Activated T-cell treated with anti-CD3 and anti-CD28 coated beads, Interleukin-2, amount 50 U/mL, for 24 hours (primary cell): ENCODE measurements around the gene GNG2.

Experiments used
- DNase-seq: peaks from one replicate; pipeline ENCODE4 v3.0.0-alpha.2; 2020
- H3K27ac Mint-ChIP-seq: 2 replicates; pipeline ENCODE4 v1.8.0; 2020; ENCODE audit warnings: mild to moderate bottlenecking, mixed read lengths
- H3K27me3 Mint-ChIP-seq: 2 replicates; pipeline ENCODE4 v1.8.0; 2020; ENCODE audit warnings: mixed read lengths
- H3K36me3 Mint-ChIP-seq: 2 replicates; pipeline ENCODE4 v1.8.0; 2020; ENCODE audit warnings: low read depth, mixed read lengths
- H3K4me1 Mint-ChIP-seq: 2 replicates; pipeline ENCODE4 v1.8.0; 2020; ENCODE audit warnings: low read depth, mixed read lengths
- H3K4me3 Mint-ChIP-seq: 2 replicates; pipeline ENCODE4 v1.8.0; 2020; ENCODE audit warnings: mild to moderate bottlenecking, moderate library complexity, mixed read lengths
- H3K9me3 Mint-ChIP-seq: 2 replicates; pipeline ENCODE4 v1.8.0; 2020; ENCODE audit warnings: mixed read lengths

The GNG2 gene

GRCh38 chr14:51867741-51868140 is 7.3 kb downstream of the GNG2 start:
- no peak overlapping the region for H3K27ac Mint-ChIP-seq
- H3K36me3 Mint-ChIP-seq = peaks cover 26% of the 10 kb centered on the region
- H3K27me3 Mint-ChIP-seq = no peaks in the 10 kb centered on the region
- H3K4me3 Mint-ChIP-seq = no peak overlapping the region
- DNase-seq = no peak
- H3K4me1 Mint-ChIP-seq = peaks cover 36% of the 10 kb centered on the region
- H3K9me3 Mint-ChIP-seq = no peaks in the 10 kb centered on the region

GRCh38 chr14:51868405-51868804 is 8.0 kb downstream of the GNG2 start:
- Mint-ChIP-seq H3K4me3 (no peak overlapping the region), H3K27me3 (no peaks in the 10 kb centered on the region), H3K9me3 (no peaks in the 10 kb centered on the region), H3K4me1 (peaks cover 36% of the 10 kb centered on the region), H3K36me3 (peaks cover 27% of the 10 kb centered on the region), H3K27ac (no peak overlapping the region)
- DNase-seq = no peak

- H3K4me3 Mint-ChIP-seq = peak overlapping the region; percentile 56
- H3K36me3 Mint-ChIP-seq = peaks cover 34% of the 10 kb centered on the region
- peak; percentile 68 for DNase-seq
- H3K9me3 Mint-ChIP-seq = no peaks in the 10 kb centered on the region
- peaks cover 37% of the 10 kb centered on the region for H3K4me1 Mint-ChIP-seq
- no peak overlapping the region for H3K27ac Mint-ChIP-seq
- no peaks in the 10 kb centered on the region for H3K27me3 Mint-ChIP-seq
Observed at GRCh38 chr14:51869411-51870100, 9.1 kb downstream of the GNG2 start.

- Mint-ChIP-seq H3K36me3 (peaks cover 35% of the 10 kb centered on the region), H3K4me3 (no peak overlapping the region), H3K4me1 (peaks cover 37% of the 10 kb centered on the region), H3K9me3 (no peaks in the 10 kb centered on the region), H3K27me3 (no peaks in the 10 kb centered on the region), H3K27ac (peak overlapping the region; percentile 55)
- no peak for DNase-seq
Observed at GRCh38 chr14:51870606-51871005, 10.2 kb downstream of the GNG2 start.

GRCh38 chr14:51871846-51872245 is 11.4 kb downstream of the GNG2 start:
- no peaks in the 10 kb centered on the region for H3K9me3 Mint-ChIP-seq
- H3K36me3 Mint-ChIP-seq = peaks cover 42% of the 10 kb centered on the region
- peak overlapping the region; percentile 13 for H3K4me3 Mint-ChIP-seq
- peak overlapping the region; percentile 92 for H3K27ac Mint-ChIP-seq
- H3K4me1 Mint-ChIP-seq = peaks cover 46% of the 10 kb centered on the region
- no peak for DNase-seq
- H3K27me3 Mint-ChIP-seq = no peaks in the 10 kb centered on the region

- H3K36me3 Mint-ChIP-seq = peaks cover 48% of the 10 kb centered on the region
- no peaks in the 10 kb centered on the region for H3K9me3 Mint-ChIP-seq
- no peaks in the 10 kb centered on the region for H3K27me3 Mint-ChIP-seq
- peak overlapping the region; percentile 92 for H3K27ac Mint-ChIP-seq
- no peak for DNase-seq
- H3K4me3 Mint-ChIP-seq = no peak overlapping the region
- H3K4me1 Mint-ChIP-seq = peaks cover 51% of the 10 kb centered on the region
Observed at GRCh38 chr14:51872396-51872795, 12.0 kb downstream of the GNG2 start.

DNA sequence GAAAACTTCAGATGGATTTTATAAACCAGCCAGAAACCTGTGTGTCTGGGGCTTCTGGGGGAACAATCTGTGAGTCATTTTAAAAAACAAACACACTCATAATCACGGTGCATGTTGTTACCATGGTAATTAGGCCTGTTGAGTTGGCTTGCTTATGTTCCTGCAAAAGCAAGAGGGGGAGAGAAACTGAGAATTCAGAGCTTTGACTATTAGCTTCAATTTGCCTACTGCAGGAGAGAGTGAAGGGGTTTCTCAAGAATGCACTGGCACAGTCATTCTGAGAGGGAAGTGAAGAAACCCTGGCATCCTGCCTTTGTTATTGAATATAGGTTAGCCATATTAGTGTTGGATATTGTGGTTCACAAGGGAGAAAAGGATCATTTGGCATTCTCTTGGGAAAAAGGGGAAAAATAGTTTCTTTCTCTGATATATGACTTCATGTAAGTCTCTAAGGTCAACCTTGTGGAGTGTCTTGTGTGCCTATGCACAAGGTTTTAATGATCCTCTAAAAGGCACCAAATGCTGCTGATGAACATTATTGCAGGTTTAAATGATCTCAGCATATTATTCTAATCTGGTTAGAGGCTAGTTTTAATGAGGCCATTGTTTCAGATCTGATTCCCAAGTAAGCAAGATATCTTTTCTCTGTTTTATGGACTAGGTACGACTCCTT is 12.9 kb downstream of the GNG2 start:
- DNase-seq = no peak
- H3K36me3 Mint-ChIP-seq = peaks cover 57% of the 10 kb centered on the region
- H3K27me3 Mint-ChIP-seq = no peaks in the 10 kb centered on the region
- peak overlapping the region; percentile 92 for H3K27ac Mint-ChIP-seq
- peak overlapping the region; percentile 61 for H3K4me3 Mint-ChIP-seq
- no peaks in the 10 kb centered on the region for H3K9me3 Mint-ChIP-seq
- peaks cover 61% of the 10 kb centered on the region for H3K4me1 Mint-ChIP-seq

GRCh38 chr14:51877810-51878209 is 17.4 kb downstream of the GNG2 start:
- no peak for DNase-seq
- no peaks in the 10 kb centered on the region for H3K27me3 Mint-ChIP-seq
- peaks cover 82% of the 10 kb centered on the region for H3K36me3 Mint-ChIP-seq
- no peak overlapping the region for H3K27ac Mint-ChIP-seq
- H3K4me3 Mint-ChIP-seq = no peak overlapping the region
- H3K4me1 Mint-ChIP-seq = peaks cover 83% of the 10 kb centered on the region
- H3K9me3 Mint-ChIP-seq = no peaks in the 10 kb centered on the region

- DNase-seq = no peak
- Mint-ChIP-seq H3K36me3 (peaks cover 70% of the 10 kb centered on the region), H3K27ac (no peak overlapping the region), H3K27me3 (no peaks in the 10 kb centered on the region), H3K4me1 (peaks cover 82% of the 10 kb centered on the region), H3K4me3 (no peak overlapping the region), H3K9me3 (no peaks in the 10 kb centered on the region)
Observed at GRCh38 chr14:51879170-51879569, 18.8 kb downstream of the GNG2 start.

DNA sequence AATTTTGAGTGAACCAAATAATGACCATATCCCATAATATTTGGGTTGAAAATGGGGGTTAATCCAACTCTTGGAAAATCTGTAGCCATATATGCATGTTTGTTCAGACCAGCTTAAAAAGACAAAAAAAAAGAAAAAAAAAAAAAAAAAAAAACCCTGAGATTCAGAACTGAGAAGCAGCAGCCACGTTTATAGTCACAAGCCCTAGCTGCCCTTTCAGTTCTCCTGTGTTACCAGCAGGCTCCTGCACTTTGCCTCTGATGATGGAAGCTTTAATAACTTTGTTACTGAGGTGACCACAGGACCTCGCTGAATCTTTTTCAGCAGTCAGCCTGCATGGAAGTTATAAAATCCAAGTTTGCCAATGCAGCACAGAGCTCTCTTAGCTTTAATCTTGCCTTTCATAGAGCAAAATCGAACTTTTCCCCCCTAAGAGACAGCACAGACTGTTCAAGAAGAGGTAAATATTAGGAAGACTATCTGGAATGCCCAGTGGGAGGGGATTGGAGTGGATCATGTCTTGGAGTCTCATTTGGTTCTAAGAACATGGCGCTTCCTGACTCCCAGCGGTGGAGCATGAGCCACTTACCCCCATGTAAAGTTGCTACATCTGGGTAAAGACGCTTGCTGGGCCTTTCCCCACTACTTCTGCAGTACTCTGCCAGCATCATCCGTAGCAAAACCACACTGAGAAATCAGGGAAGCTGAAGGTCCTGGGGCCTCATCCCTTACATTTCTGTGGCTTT is 20.6 kb downstream of the GNG2 start:
- peaks cover 88% of the 10 kb centered on the region for H3K4me1 Mint-ChIP-seq
- H3K27me3 Mint-ChIP-seq = no peaks in the 10 kb centered on the region
- H3K9me3 Mint-ChIP-seq = no peaks in the 10 kb centered on the region
- H3K4me3 Mint-ChIP-seq = no peak overlapping the region
- H3K27ac Mint-ChIP-seq = peak overlapping the region; percentile 53
- H3K36me3 Mint-ChIP-seq = peaks cover 72% of the 10 kb centered on the region
- DNase-seq = no peak

DNA sequence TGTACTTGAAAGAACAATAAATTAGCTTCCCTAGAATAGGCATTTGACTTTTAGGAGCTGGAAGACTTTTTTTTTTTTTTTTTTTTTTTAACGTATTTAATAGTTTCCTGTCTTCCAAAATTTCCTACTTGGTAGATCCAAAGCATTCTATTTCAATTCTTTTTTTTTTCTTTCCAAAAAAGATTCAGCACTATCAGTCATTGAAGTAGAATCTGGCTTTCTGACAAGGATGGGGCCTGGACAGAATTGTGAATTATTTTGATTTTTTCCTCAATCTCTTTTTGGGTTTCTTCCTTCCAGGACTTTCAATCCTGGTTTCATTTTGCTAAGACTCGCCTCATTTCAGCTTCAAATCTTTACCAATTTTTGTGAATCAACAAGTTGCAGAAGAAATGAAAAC is 21.2 kb downstream of the GNG2 start:
- Mint-ChIP-seq H3K36me3 (peaks cover 74% of the 10 kb centered on the region), H3K9me3 (no peaks in the 10 kb centered on the region), H3K27me3 (no peaks in the 10 kb centered on the region), H3K4me1 (peaks cover 89% of the 10 kb centered on the region), H3K4me3 (no peak overlapping the region), H3K27ac (peak overlapping the region; percentile 58)
- DNase-seq = no peak

DNA sequence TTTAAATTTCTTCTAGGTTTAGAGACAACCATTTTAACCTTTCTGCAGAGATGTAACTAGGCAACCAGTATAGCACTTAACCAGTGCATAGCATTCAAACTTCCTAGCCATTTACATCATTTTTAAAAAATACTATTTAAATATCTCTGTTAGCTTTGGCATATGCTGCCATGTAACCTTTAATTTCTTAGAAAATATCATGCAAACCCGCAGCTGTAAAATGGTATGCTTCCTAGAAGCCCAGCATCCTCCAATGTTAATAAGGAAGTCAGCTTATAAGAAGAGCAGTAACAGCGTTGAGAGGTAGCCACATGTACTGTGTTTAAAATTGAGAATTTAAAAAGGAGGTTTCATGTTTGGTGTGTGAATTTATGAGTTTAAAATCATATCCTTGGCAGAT is 22.8 kb downstream of the GNG2 start:
- no peaks in the 10 kb centered on the region for H3K27me3 Mint-ChIP-seq
- H3K27ac Mint-ChIP-seq = peak overlapping the region; percentile 8
- peaks cover 72% of the 10 kb centered on the region for H3K36me3 Mint-ChIP-seq
- peaks cover 3% of the 10 kb centered on the region for H3K9me3 Mint-ChIP-seq
- peaks cover 86% of the 10 kb centered on the region for H3K4me1 Mint-ChIP-seq
- H3K4me3 Mint-ChIP-seq = no peak overlapping the region
- DNase-seq = no peak

DNA sequence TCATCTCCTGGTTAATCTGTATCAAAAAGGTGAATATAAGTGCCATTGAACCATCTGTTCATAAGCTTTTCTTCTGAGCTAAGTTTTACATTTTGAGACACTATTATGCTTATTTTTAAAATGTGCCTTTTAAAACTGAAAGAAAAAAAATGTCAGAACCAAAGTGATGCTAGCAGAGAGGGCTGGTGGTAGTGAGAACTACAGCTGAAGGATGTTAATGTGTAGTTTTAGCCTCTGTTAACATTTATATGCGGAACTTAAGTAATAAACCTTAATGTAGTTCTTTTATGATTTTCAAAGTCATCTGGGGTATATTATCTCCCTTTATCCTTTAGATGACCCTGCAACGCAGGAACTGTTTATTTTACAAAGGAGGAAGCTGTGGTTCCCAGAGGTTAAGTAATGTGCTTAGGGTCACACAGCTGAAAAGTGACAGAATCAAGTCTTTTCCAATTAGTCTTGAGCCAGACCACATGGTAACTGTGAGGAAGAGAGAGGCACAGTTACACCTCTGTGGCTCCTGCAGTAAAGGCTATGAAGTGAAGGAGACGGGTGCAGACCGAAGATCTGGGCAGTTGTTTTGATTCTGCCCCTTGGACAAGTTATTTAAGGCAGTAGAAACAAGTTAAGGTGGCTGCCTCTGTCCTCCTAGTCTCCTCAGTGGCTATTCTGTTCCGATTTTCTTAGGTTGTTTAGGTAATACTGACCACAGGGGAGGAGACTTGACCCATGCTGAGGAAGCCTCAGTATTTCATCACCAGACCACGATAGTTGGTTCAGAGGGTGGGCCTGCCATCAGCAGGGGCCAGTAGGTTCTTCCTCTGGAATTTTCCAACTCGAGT is 23.9 kb downstream of the GNG2 start:
- H3K36me3 Mint-ChIP-seq = peaks cover 72% of the 10 kb centered on the region
- peaks cover 7% of the 10 kb centered on the region for H3K9me3 Mint-ChIP-seq
- no peak for DNase-seq
- no peaks in the 10 kb centered on the region for H3K27me3 Mint-ChIP-seq
- peaks cover 86% of the 10 kb centered on the region for H3K4me1 Mint-ChIP-seq
- peak overlapping the region; percentile 37 for H3K4me3 Mint-ChIP-seq
- H3K27ac Mint-ChIP-seq = peak overlapping the region; percentile 74

GRCh38 chr14:51889851-51890250 is 29.4 kb downstream of the GNG2 start:
- Mint-ChIP-seq H3K4me3 (peak overlapping the region; percentile 13), H3K9me3 (peaks cover 7% of the 10 kb centered on the region)

More at GRCh38 chr14:51889851-51890250, 29.4 kb downstream of the GNG2 start:
- DNase-seq = no peak
- Mint-ChIP-seq H3K27ac (peak overlapping the region; percentile 73), H3K36me3 (peaks cover 71% of the 10 kb centered on the region), H3K27me3 (no peaks in the 10 kb centered on the region), H3K4me1 (peaks cover 81% of the 10 kb centered on the region)
